GDM1 (cell line): Measurements from ENCODE around the gene TTBK2.
A peak's percentile ranks its signal among the peaks of the same experiment; 100 is the strongest.
"Not testable (repeated sequence)": the region's sequence is repeated elsewhere in the genome, so short reads cannot be mapped to it uniquely, and the experiment has no call there.

Experiments
- DNase-seq: peaks from one replicate; lab custom pipeline; 2025; lab: John Stamatoyannopoulos, UW

The TTBK2 gene

GRCh38 chr15:42825599-42825998 is 95.0 kb downstream of the TTBK2 start:
- DNase-seq: no peak

GRCh38 chr15:42820811-42821210 is 99.8 kb downstream of the TTBK2 start:
- no peak for DNase-seq

DNA sequence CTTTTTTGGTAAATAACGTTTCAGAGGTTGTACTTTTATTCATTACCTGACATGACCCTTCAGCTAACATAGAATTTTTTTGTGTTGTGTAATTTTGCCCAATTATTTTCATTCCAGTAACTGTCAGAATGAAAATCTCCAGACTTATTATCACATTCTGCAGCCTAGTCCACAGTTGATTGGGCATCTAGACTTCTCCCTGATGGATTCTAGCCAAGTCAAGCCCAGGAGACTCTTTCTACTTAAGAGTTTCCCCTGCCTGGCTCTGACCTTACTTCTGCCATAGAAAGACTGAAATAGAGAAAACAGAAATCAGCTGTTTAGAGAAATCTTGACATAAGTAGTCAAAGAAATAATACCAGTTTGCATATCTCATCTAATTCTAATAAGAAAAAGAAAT is 100.8 kb downstream of the TTBK2 start:
- no peak for DNase-seq

DNA sequence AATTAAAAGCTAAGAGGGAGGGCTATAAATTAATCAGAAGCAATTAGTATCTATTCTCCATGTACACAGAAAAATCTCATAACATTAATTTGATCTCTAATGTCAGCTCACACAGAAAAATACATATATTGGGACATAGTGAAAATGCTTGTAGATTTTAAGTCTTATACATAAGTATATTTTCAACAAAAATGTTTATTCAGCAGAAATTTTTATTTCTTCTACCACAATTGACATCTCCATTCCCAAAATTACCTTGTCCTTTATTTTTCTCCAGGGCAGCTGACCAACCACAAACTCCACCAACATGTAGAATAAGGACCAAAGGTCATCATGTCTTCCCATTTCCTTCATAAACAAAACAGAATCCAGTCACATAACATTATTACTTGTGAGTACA is 109.1 kb downstream of the TTBK2 start:
- DNase-seq: no peak

- DNase-seq: no peak
Measured at GRCh38 chr15:42808913-42809312, 111.7 kb downstream of the TTBK2 start.

GRCh38 chr15:42805266-42805665 is 115.3 kb downstream of the TTBK2 start:
- DNase-seq: no peak

DNA sequence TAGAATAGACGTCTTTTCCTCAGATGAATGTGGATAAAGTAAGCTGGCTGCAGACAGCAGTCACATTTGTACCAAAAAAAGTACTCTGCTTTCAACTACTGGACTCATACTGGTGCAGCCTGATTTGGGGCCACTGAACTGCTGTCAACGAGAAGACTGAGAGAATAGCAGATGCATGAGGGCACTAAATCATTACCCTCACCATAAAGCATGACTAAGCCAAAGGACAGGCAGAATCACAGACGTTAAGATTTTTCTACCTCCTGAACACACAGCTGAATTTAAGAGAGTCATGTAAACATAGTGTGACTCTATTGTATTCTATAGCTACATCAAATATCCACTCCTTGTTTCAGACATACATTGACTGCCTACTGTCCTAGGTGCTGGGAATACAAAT is 115.8 kb downstream of the TTBK2 start:
- DNase-seq: no peak

GRCh38 chr15:42803436-42803835 is 117.1 kb downstream of the TTBK2 start:
- no peak for DNase-seq

GRCh38 chr15:42802168-42802567 is 118.4 kb downstream of the TTBK2 start:
- DNase-seq: no peak

- peak; percentile 12 for DNase-seq
Measured at GRCh38 chr15:42800731-42801474, 119.7 kb downstream of the TTBK2 start.

DNA sequence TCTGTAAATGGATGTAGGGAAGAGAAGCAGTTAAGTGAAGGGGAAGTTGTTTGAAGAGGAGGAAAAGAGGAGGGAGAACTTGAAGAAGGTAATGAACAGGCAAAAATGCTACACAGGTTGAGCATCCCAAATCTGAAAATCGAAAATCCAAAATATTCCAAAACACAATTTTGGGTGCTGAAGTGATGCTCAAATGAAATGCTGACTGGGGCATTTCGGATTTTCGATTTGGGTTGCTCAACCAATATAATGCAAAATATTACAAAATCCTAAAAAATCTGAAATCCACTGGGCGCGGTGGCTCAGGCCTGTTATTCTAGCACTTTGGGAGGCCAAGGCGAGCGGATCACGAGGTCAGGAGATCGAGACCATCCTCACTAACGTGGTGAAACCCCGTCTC is 121.8 kb downstream of the TTBK2 start:
- no peak for DNase-seq

GRCh38 chr15:42796955-42797782 is 123.4 kb downstream of the TTBK2 start:
- DNase-seq: no peak

GRCh38 chr15:42788725-42789124 is 131.9 kb downstream of the TTBK2 start:
- DNase-seq: no peak

DNA sequence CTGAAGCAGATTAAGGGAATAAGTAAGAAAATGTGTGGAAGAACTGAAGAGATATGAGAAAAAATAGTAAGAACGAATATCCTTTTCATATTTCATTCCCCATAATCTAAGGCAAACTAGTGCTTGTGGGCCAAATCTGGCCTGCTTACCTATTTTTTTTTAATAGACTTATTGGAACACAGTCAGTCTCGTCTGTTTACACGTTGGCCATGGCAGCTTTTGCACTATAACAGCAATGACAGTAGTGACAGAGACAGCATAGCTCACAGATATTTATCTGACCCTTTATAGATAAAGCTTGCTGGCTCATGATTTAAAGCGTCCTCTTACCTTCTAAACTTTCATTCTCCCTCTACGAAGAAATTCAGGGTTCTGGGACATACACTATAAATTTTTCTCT is 133.6 kb downstream of the TTBK2 start:
- no peak for DNase-seq

DNA sequence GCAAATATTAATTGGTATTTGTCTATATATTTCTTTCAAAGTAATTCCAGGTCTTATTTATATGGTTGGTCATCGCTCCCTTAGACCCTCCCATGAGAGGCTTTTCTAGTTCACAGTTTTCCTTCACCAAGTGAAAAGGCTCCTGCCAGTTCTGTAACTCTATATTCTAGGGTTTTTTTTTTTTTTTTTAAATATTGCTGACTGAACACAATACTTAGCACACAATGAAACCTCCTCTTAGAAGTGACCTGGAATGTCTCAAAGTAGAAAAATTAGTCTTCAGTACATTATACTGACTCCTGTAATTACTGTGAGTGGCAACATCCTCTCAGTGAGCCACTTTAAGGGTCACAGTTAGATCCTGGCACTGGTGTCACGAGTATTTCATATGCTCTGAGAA is 135.0 kb downstream of the TTBK2 start:
- no peak for DNase-seq

DNA sequence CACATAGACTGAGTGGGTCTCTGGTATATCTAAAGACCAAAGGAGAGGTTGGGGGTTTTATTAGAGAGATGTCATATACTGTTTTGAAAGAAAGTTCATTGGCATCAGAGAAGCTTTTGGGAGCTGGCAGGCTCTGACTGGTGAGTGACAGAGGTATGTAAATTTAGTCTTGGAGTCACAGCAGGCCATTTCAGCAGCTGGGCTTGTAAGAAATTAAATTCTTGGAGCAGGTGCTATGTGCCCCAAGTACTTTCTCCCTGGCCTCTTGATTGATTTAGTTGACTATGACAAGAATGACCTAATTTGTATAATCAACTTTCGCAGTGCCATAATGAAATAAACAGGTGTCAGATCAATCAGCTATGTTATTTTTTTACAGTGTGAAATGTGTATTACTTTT is 135.9 kb downstream of the TTBK2 start:
- no peak for DNase-seq

GRCh38 chr15:42782716-42783115 is 137.9 kb downstream of the TTBK2 start:
- no peak for DNase-seq

GRCh38 chr15:42775416-42775815 is 145.2 kb downstream of the TTBK2 start:
- DNase-seq: no peak

DNA sequence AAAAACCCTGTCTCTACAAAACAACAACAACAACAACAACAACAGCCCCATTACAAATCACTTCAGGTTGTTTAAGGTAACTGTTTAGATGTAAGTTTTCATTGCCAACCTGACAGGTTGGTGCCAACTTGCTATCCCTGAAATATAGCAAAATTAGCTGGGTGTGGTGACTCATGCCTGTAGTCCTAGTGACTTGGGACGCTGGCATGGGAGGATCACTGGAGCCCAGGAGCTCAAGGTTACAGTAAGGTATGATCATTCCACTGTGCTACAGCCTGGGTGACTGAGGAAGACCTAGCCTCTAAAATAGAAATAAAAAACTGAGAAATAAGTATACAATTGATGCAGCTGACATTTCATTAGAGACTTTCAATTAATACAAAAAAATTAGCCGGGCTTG is 147.7 kb downstream of the TTBK2 start:
- no peak for DNase-seq

- no peak for DNase-seq
Measured at GRCh38 chr15:42772144-42772543, 148.4 kb downstream of the TTBK2 start.

DNA sequence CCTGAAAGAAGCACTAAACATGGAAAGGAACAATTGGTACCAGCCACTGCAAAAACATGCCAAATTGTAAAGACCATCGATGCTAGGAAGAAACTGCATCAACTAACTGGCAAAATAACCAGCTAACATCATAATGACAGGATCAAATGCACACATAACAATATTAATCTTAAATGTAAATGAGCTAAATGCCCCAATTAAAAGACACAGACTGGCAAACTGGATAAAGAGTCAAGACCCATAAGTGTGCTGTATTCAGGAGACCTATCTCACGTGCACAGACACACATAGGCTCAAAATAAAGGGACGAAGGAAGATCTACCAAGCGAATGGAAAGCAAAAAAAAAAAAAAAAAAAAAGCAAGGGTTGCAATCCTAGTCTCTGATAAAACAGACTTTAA is 154.5 kb downstream of the TTBK2 start:
- DNase-seq: not testable (repeated sequence)

- not testable (repeated sequence) for DNase-seq
Measured at GRCh38 chr15:42764154-42764731, 156.3 kb downstream of the TTBK2 start.

DNA sequence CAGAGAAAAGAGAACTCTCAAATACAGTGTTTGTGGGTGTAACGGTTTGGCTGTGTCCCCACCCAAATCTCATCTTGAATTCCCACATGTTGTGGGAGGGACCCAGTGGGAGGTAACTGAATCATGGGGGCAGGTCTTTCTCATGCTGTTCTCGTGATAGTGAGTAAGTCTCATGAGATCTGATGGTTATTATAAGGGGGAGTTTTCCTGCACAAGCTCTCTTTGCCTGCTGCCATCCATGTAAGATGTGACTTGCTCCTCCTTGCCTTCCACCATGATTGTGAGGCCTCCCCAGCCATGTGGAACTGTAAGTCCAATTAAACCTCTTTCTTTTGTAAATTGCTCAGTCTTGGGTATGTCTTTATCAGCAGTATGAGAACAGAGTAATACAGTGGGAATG is 158.8 kb downstream of the TTBK2 start:
- DNase-seq: not testable (repeated sequence)
